Central memory CD4-positive, alpha-beta T cell (primary cell): ENCODE data around the gene RGS9BP.
A peak's percentile ranks its signal among the peaks of the same experiment; 100 is the strongest.
"Not testable (repeated sequence)": the region's sequence is repeated elsewhere in the genome, so short reads cannot be mapped to it uniquely, and the experiment has no call there.

ENCODE experiments used
- DNase-seq: peaks from one replicate; pipeline ENCODE4 v3.0.0; 2022

RGS9BP gene

GRCh38 chr19:32672841-32673240 is 2.8 kb upstream of the RGS9BP start:
- DNase-seq = no peak

GRCh38 chr19:32673573-32673972 is 2.1 kb upstream of the RGS9BP start:
- DNase-seq = no peak

- DNase-seq = no peak
Measured at GRCh38 chr19:32674153-32674930, 1.3 kb upstream of the RGS9BP start.

GRCh38 chr19:32674931-32675719 is 523 bp upstream of the RGS9BP start, which contains the start of gene ANKRD27:
Gene ANKRD27, minus strand, starts transcription at chr19:32675180. Its CDS starts 16,165 bp downstream, at chr19:32659015.
- DNase-seq = peak; percentile 98

- peak; percentile 24 for DNase-seq
Measured at GRCh38 chr19:32676186-32676894, 692 bp downstream of the RGS9BP start.

- DNase-seq = no peak
Measured at GRCh38 chr19:32676895-32677359, 1.3 kb downstream of the RGS9BP start.

GRCh38 chr19:32677657-32678056 is 2.0 kb downstream of the RGS9BP start:
- DNase-seq = no peak

GRCh38 chr19:32680986-32681385 is 5.3 kb downstream of the RGS9BP start:
- no peak for DNase-seq

GRCh38 chr19:32682317-32682716 is 6.7 kb downstream of the RGS9BP start:
- DNase-seq = no peak

- no peak for DNase-seq
Measured at GRCh38 chr19:32686847-32687475, 11.3 kb downstream of the RGS9BP start.

- DNase-seq = no peak
Measured at GRCh38 chr19:32687681-32688080, 12.0 kb downstream of the RGS9BP start.

GRCh38 chr19:32688311-32688710 is 12.7 kb downstream of the RGS9BP start:
- no peak for DNase-seq

GRCh38 chr19:32691291-32691951 is 15.8 kb downstream of the RGS9BP start, which contains the start of gene NUDT19:
Gene NUDT19, plus strand, starts transcription at chr19:32691821. Its CDS starts 140 bp downstream, at chr19:32691961.
- DNase-seq = peak; percentile 63

- DNase-seq = peak; percentile 48
Measured at GRCh38 chr19:32691952-32692726, 16.5 kb downstream of the RGS9BP start.

GRCh38 chr19:32692727-32693061 is 17.0 kb downstream of the RGS9BP start:
- no peak for DNase-seq

GRCh38 chr19:32693151-32694108 is 17.8 kb downstream of the RGS9BP start:
- not testable (repeated sequence) for DNase-seq

- DNase-seq = not testable (repeated sequence)
Measured at GRCh38 chr19:32694316-32694715, 18.7 kb downstream of the RGS9BP start.

GRCh38 chr19:32694851-32695250 is 19.2 kb downstream of the RGS9BP start:
- not testable (repeated sequence) for DNase-seq

GRCh38 chr19:32695506-32695905 is 19.9 kb downstream of the RGS9BP start:
- not testable (repeated sequence) for DNase-seq

GRCh38 chr19:32696771-32697170 is 21.1 kb downstream of the RGS9BP start:
- DNase-seq = not testable (repeated sequence)
